ENCODE measurements around the gene EML1.

The EML1 gene

GRCh38 chr14:99904506-99904905 is 111.3 kb downstream of the EML1 start:
- DNase-seq (ENCODE audit: low read depth): no peak

GRCh38 chr14:99905121-99905520 is 111.9 kb downstream of the EML1 start:
- DNase-seq (ENCODE audit: low read depth): no peak

GRCh38 chr14:99907761-99908652 is 114.8 kb downstream of the EML1 start:
- DNase-seq (ENCODE audit: low read depth): no peak

- DNase-seq (ENCODE audit: low read depth): no peak
These were observed 115.5 kb downstream of the EML1 start for GRCh38 chr14:99908653-99909250.

- DNase-seq (ENCODE audit: low read depth): no peak
These were observed 116.4 kb downstream of the EML1 start for GRCh38 chr14:99909513-99910064.

GRCh38 chr14:99910337-99911309 is 117.4 kb downstream of the EML1 start:
- no peak for DNase-seq (ENCODE audit: low read depth)

GRCh38 chr14:99915305-99916090 is 122.3 kb downstream of the EML1 start:
- no peak for DNase-seq (ENCODE audit: low read depth)

- no peak for DNase-seq (ENCODE audit: low read depth)
These were observed 122.8 kb downstream of the EML1 start for GRCh38 chr14:99916091-99916383.

GRCh38 chr14:99918781-99919180 is 125.6 kb downstream of the EML1 start:
- no peak for DNase-seq (ENCODE audit: low read depth)

- no peak for DNase-seq (ENCODE audit: low read depth)
These were observed 128.2 kb downstream of the EML1 start for GRCh38 chr14:99921425-99921824.

- DNase-seq (ENCODE audit: low read depth): no peak
These were observed 131.2 kb downstream of the EML1 start for GRCh38 chr14:99924379-99924778.

- DNase-seq (ENCODE audit: low read depth): no peak
These were observed 132.3 kb downstream of the EML1 start for GRCh38 chr14:99925471-99925870.

- no peak for DNase-seq (ENCODE audit: low read depth)
These were observed 135.8 kb downstream of the EML1 start for GRCh38 chr14:99928963-99929362.

- no peak for DNase-seq (ENCODE audit: low read depth)
These were observed 136.4 kb downstream of the EML1 start for GRCh38 chr14:99929601-99930000.

- DNase-seq (ENCODE audit: low read depth): no peak
These were observed 137.4 kb downstream of the EML1 start for GRCh38 chr14:99930420-99931274.

GRCh38 chr14:99931308-99931707 is 138.1 kb downstream of the EML1 start:
- DNase-seq (ENCODE audit: low read depth): no peak

GRCh38 chr14:99936056-99936455 is 142.8 kb downstream of the EML1 start:
- DNase-seq (ENCODE audit: low read depth): no peak

- DNase-seq (ENCODE audit: low read depth): no peak
These were observed 143.7 kb downstream of the EML1 start for GRCh38 chr14:99936738-99937474.

GRCh38 chr14:99937475-99938244 is 144.4 kb downstream of the EML1 start:
- no peak for DNase-seq (ENCODE audit: low read depth)

Measured in stimulated activated CD8-positive, alpha-beta memory T cell treated with anti-CD3 and anti-CD28 coated beads, Interleukin-15, amount 100 ng/mL, for 1 hour (primary cell).